ENCODE measurements around the gene WDR18.

DNA sequence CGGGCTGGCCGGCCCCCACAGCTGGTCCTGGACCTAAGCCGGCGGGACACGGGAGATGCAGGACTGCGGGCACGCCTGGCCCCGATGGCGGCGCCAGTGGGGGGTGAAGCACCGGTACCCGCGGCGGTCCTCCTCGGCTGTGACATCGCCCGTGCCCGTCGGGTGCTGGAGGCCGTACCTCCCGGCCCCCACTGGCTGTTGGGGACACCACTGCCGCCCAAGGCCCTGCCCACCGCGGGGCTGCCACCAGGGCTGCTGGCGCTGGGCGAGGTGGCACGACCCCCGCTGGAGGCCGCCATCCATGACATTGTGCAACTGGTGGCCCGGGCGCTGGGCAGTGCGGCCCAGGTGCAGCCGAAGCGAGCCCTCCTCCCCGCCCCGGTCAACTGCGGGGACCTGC lies 19.1 kb downstream of the WDR18 start:
- TF ChIP-seq, protein P1, sequence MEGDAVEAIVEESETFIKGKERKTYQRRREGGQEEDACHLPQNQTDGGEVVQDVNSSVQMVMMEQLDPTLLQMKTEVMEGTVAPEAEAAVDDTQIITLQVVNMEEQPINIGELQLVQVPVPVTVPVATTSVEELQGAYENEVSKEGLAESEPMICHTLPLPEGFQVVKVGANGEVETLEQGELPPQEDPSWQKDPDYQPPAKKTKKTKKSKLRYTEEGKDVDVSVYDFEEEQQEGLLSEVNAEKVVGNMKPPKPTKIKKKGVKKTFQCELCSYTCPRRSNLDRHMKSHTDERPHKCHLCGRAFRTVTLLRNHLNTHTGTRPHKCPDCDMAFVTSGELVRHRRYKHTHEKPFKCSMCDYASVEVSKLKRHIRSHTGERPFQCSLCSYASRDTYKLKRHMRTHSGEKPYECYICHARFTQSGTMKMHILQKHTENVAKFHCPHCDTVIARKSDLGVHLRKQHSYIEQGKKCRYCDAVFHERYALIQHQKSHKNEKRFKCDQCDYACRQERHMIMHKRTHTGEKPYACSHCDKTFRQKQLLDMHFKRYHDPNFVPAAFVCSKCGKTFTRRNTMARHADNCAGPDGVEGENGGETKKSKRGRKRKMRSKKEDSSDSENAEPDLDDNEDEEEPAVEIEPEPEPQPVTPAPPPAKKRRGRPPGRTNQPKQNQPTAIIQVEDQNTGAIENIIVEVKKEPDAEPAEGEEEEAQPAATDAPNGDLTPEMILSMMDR (IDR thresholded peaks at IDR 0.05) = no peak
- TF ChIP-seq SIN3A (IDR thresholded peaks at IDR 0.05; ENCODE audit: borderline replicate concordance, insufficient read depth, low read depth, low read length) = no peak
- TF ChIP-seq TCF7L2 (IDR thresholded peaks at IDR 0.05; ENCODE audit: low read depth, low read length) = no peak
- TF ChIP-seq POLR2AphosphoS5 (IDR thresholded peaks at IDR 0.05; ENCODE audit: low read depth, low read length) = no peak
- TF ChIP-seq, protein P2, sequence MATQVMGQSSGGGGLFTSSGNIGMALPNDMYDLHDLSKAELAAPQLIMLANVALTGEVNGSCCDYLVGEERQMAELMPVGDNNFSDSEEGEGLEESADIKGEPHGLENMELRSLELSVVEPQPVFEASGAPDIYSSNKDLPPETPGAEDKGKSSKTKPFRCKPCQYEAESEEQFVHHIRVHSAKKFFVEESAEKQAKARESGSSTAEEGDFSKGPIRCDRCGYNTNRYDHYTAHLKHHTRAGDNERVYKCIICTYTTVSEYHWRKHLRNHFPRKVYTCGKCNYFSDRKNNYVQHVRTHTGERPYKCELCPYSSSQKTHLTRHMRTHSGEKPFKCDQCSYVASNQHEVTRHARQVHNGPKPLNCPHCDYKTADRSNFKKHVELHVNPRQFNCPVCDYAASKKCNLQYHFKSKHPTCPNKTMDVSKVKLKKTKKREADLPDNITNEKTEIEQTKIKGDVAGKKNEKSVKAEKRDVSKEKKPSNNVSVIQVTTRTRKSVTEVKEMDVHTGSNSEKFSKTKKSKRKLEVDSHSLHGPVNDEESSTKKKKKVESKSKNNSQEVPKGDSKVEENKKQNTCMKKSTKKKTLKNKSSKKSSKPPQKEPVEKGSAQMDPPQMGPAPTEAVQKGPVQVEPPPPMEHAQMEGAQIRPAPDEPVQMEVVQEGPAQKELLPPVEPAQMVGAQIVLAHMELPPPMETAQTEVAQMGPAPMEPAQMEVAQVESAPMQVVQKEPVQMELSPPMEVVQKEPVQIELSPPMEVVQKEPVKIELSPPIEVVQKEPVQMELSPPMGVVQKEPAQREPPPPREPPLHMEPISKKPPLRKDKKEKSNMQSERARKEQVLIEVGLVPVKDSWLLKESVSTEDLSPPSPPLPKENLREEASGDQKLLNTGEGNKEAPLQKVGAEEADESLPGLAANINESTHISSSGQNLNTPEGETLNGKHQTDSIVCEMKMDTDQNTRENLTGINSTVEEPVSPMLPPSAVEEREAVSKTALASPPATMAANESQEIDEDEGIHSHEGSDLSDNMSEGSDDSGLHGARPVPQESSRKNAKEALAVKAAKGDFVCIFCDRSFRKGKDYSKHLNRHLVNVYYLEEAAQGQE (IDR thresholded peaks at IDR 0.05; ENCODE audit: insufficient read depth in 1 of 2, low read depth in 2 of 2, low read length in 1 of 2) = no peak
